ENCODE measurements around the gene ANKRD11.

GRCh38 chr16:89498839-89499238 is 8.5 kb upstream of the ANKRD11 start:
- no peak for TF ChIP-seq CTCF (IDR thresholded peaks at IDR 0.05)
- no peak for TF ChIP-seq POLR2AphosphoS5 (IDR thresholded peaks at IDR 0.05; ENCODE audit: low read depth, low read length)
- no peak for TF ChIP-seq SIN3A (IDR thresholded peaks at IDR 0.05; ENCODE audit: borderline replicate concordance, insufficient read depth, low read depth, low read length)
- TF ChIP-seq REST (IDR thresholded peaks at IDR 0.05; ENCODE audit: insufficient read depth in 1 of 2, low read depth in 2 of 2, low read length in 1 of 2) = no peak
- TF ChIP-seq TCF7L2 (IDR thresholded peaks at IDR 0.05; ENCODE audit: low read depth, low read length) = no peak

Data from Panc1 (cell line).